GM12878 (cell line): Measurements from ENCODE around the gene MAD1L1. TPM values are rescaled to one million over a fixed set of nuclear protein-coding genes. Genes with fewer than 3 reads are reported as not detected.

Source experiments
- ATAC-seq: fragments of 200-7000 bp; cut with Tn5 transposase; 3 replicates; pipeline ENCODE4 v1.9.1; 2020; ENCODE audit warnings: mild to moderate bottlenecking, moderate library complexity
- BruUV-seq: library from RNA; stranded (reverse); fragments of 400-500 nt; replicated peaks from 2 replicates; lab custom pipeline; 2021; lab: Mats Ljungman, UMichigan
- CTCF ChIA-PET: fragments of 300-600 bp; sonication (Branson Sonifier 250); formaldehyde crosslinking; extraction: SDS; loops from one replicate; lab custom pipeline; 2021; ENCODE audit warnings: inconsistent platforms; lab: Yijun Ruan, JAX
- POLR2A ChIA-PET: fragments of 350-600 bp; formaldehyde crosslinking; extraction: SDS; loops from one replicate; lab custom pipeline; 2021; ENCODE audit warnings: inconsistent platforms; lab: Charles Lee
- RAD21 ChIA-PET: fragments of 300-600 bp; sonication (Branson Sonifier 250); formaldehyde crosslinking; loops from one replicate; lab custom pipeline; 2023; ENCODE audit warnings: antibody characterized with exemption; ENCODE audit not compliant: unreplicated experiment; lab: Charles Lee
- SMC1A ChIA-PET: fragments of 300-600 bp; sonication (Branson Sonifier 250); formaldehyde crosslinking; loops from one replicate; lab custom pipeline; 2023; ENCODE audit not compliant: unreplicated experiment, uncharacterized antibody; lab: Charles Lee
- DNase-seq: peaks from one replicate; pipeline ENCODE4 v3.0.0-alpha.2; 2011; ENCODE audit warnings: low read depth, low spot score
- FAIRE-seq: peaks from 3 replicates; lab custom pipeline; 2011; peaks lifted over from hg19 to GRCh38; lab: Jason Lieb, UNC
- H2AFZ ChIP-seq: 2 replicates; pipeline ENCODE4 v1.6.0; 2011; ENCODE audit warnings: low read depth, low read length, control low read depth; ENCODE audit not compliant: control insufficient read depth
- H3K27ac ChIP-seq: 2 replicates; pipeline ENCODE4 v1.5.1; 2011; ENCODE audit warnings: control low read depth; ENCODE audit not compliant: control insufficient read depth, insufficient read depth
- H3K27me3 ChIP-seq, 2 experiments: replicated peaks in 1 of 2; 2 replicates each; pipeline versions ENCODE4 v1.6.0 to v1.6.1; 2011; ENCODE audit warnings: low read length in 1 of 2; ENCODE audit not compliant: control insufficient read depth in 2 of 2, insufficient read depth in 2 of 2
- H3K36me3 ChIP-seq, 2 experiments: 2 replicates each; pipeline ENCODE4 v1.5.1; 2011; ENCODE audit warnings: low read length in 1 of 2; ENCODE audit not compliant: control insufficient read depth in 2 of 2, insufficient read depth in 2 of 2
- H3K4me1 ChIP-seq: 2 replicates; pipeline ENCODE4 v1.6.1; 2011; ENCODE audit warnings: mild to moderate bottlenecking, low read length, moderate library complexity, mixed read lengths; ENCODE audit not compliant: control insufficient read depth, insufficient read depth
- H3K4me2 ChIP-seq: 2 replicates; pipeline ENCODE4 v1.6.0; 2011; ENCODE audit warnings: control low read depth; ENCODE audit not compliant: control insufficient read depth, insufficient read depth
- H3K4me3 ChIP-seq: fragments of 200-600 bp; sonication (generic); 2 replicates; pipeline ENCODE4 v1.5.1; 2016
- H3K79me2 ChIP-seq: 2 replicates; pipeline ENCODE4 v1.6.0; 2011; ENCODE audit warnings: low read length; ENCODE audit not compliant: control insufficient read depth, insufficient read depth
- H3K9ac ChIP-seq: 2 replicates; pipeline ENCODE4 v1.8.0; 2011; ENCODE audit warnings: low read length, control low read depth, mixed read lengths; ENCODE audit not compliant: control insufficient read depth, insufficient read depth
- H3K9me3 ChIP-seq: replicated peaks from 3 replicates; pipeline ENCODE4 v1.5.1; 2011; ENCODE audit warnings: mild to moderate bottlenecking, low read length; ENCODE audit not compliant: control insufficient read depth, insufficient read depth
- H4K20me1 ChIP-seq: 2 replicates; pipeline ENCODE4 v1.6.0; 2011; ENCODE audit not compliant: control insufficient read depth, insufficient read depth
- CREB1 ChIP-seq: IDR thresholded peaks from 2 replicates; pipeline ENCODE4 v1.6.1; 2012; ENCODE audit warnings: low read depth, mild to moderate bottlenecking, inconsistent platforms
- IKZF2 ChIP-seq, 2 experiments: fragments of 450-650 bp; IDR thresholded peaks; 2 replicates each; pipeline ENCODE4 v1.6.1; 2017; ENCODE audit warnings: mild to moderate bottlenecking in 2 of 2, moderate library complexity in 2 of 2
- MAX ChIP-seq: IDR thresholded peaks from 2 replicates; pipeline ENCODE4 v1.6.1; 2012; ENCODE audit warnings: low read depth, low read length, improper control_type of control experiment
- MEF2A ChIP-seq: IDR thresholded peaks from 2 replicates; pipeline ENCODE4 v1.6.1; 2011; ENCODE audit warnings: low read depth, mild to moderate bottlenecking, low read length, moderate library complexity; ENCODE audit not compliant: insufficient read depth
- NKRF ChIP-seq: fragments of 450-650 bp; conservative IDR thresholded peaks from 2 replicates; pipeline ENCODE4 v1.6.1; 2017; ENCODE audit warnings: mild to moderate bottlenecking, moderate library complexity
- POLR2AphosphoS5 ChIP-seq: IDR thresholded peaks from 2 replicates; pipeline ENCODE4 v1.6.1; 2011; ENCODE audit warnings: mild to moderate bottlenecking, low read length, inconsistent platforms
- PRDM15 ChIP-seq: fragments of 450-650 bp; formaldehyde crosslinking; IDR thresholded peaks from 2 replicates; pipeline ENCODE4 v1.4.0; 2020; ENCODE audit warnings: mild to moderate bottlenecking, moderate library complexity
- RELA ChIP-seq: fragments of 450-650 bp; IDR thresholded peaks from 2 replicates; pipeline ENCODE4 v1.8.0; 2014; ENCODE audit warnings: borderline replicate concordance; ENCODE audit not compliant: partially characterized antibody
- SIN3A ChIP-seq: IDR thresholded peaks from 2 replicates; pipeline ENCODE4 v1.6.1; 2012; ENCODE audit warnings: low read depth, low read length, improper control_type of control experiment
- SPI1 ChIP-seq: IDR thresholded peaks from 2 replicates; pipeline ENCODE4 v1.6.1; 2011; ENCODE audit warnings: low read depth, mild to moderate bottlenecking, low read length, moderate library complexity, borderline replicate concordance; ENCODE audit not compliant: insufficient read depth
- TARDBP ChIP-seq: IDR thresholded peaks from 2 replicates; pipeline ENCODE4 v1.6.1; 2016; ENCODE audit warnings: borderline replicate concordance
- YY1 ChIP-seq: IDR thresholded peaks from 2 replicates; pipeline ENCODE4 v1.6.1; 2011; ENCODE audit warnings: low read depth, mild to moderate bottlenecking, low read length
- ZNF217 ChIP-seq: fragments of 450-650 bp; IDR thresholded peaks from 2 replicates; pipeline ENCODE4 v1.6.1; 2017; ENCODE audit warnings: antibody characterized with exemption, mild to moderate bottlenecking
- ZNF687 ChIP-seq: fragments of 450-650 bp; IDR thresholded peaks from 2 replicates; pipeline ENCODE4 v1.6.1; 2017; ENCODE audit warnings: mild to moderate bottlenecking, moderate library complexity
- WGBS: methylation state at CpG from one replicate; pipeline ENCODE4 v1.1.6; 2016; ENCODE audit warnings: low lambda C conversion rate; ENCODE audit not compliant: insufficient replicate concordance, insufficient coverage; ENCODE audit errors: missing lambda C conversion rate; 5-methylcytosine and 5-hydroxymethylcytosine counted together
- in situ Hi-C: fragments of 300-500 bp; cut with MboI; formaldehyde crosslinking; loops from 9 replicates; pipeline ENCODE4 v1.14.3; 2018; ENCODE audit warnings: mixed read lengths
- intact Hi-C: fragments of 100-400 bp; cut with micrococcal nuclease; formaldehyde crosslinking; loops from one replicate; pipeline ENCODE4 v1.14.2; 2022; ENCODE audit not compliant: unreplicated experiment
- polyA plus RNA-seq, 11 experiments: library from polyadenylated mRNA; depleted of rRNA in 4 of 11; unstranded in 6 of 11; stranded (reverse) in 5 of 11; fragments of >200 nt; fragmentation: Nextera tagmentation in 4 of 11; fragmentation: Illumina TruSeq in 1 of 11; extraction: Ambion mirVana in 4 of 11; extraction: Trizol in 1 of 11; gene quantifications; 1 replicate in 1 of 11; 2 replicates in 10 of 11; pipeline versions ENCODE4 v1.2.1 to v1.2.3, GENCODE V29; 2011 to 2016; ENCODE audit warnings: inconsistent platforms in 2 of 11, missing spikeins in 2 of 11, low read depth in 1 of 11
- total RNA-seq, 4 experiments: library from RNA; depleted of rRNA in 3 of 4; stranded (reverse); fragments of >200 nt in 3 of 4; fragmentation: Illumina TruSeq in 1 of 4; extraction: Trizol in 1 of 4; gene quantifications; 2 replicates each; pipeline versions ENCODE4 v1.2.1 to v1.2.3, GENCODE V29; 2013 to 2021

The MAD1L1 gene
- total and polyA plus RNA-seq, 10 of the 15 experiments (the other 5 are each of a cell fraction or from before 2014, with no cell fraction given): 2.2 to 76.8 (median 38.3) TPM

- Histone ChIP-seq H3K4me3 (no peak overlapping the region; the same call in 1 of the 2 replicates), H3K4me2 (peak overlapping the region; percentile 54)
- TF ChIP-seq SPI1 (peak; percentile 17; the same call in 1 of the 2 replicates), IKZF2 (IDR thresholded peaks at IDR 0.05) (no peak), MEF2A (0 out of 2 replicates have a peak, but pooled peaks have one; percentile 8), SIN3A (no peak), MAX (peak; percentile 48; the same call in 1 of the 2 replicates), RELA (peak; percentile 28), POLR2AphosphoS5 (peak; percentile 75), ZNF217 (no peak), CREB1 (peak; percentile 53; the same call in 1 of the 2 replicates), PRDM15 (no peak), NKRF (no peak), TARDBP (0 out of 2 replicates have a peak, but pooled peaks have one; percentile 21), YY1 (peak; percentile 86), ZNF687 (peak; percentile 74)
Measured at GRCh38 chr7:2138146-2138765, 94.5 kb downstream of the MAD1L1 start.

More at GRCh38 chr7:2138146-2138765, 94.5 kb downstream of the MAD1L1 start:
- no peaks in the 10 kb centered on the region for H3K79me2 ChIP-seq
- POLR2A ChIA-PET: no interaction called here
- in situ Hi-C loops (no loop called here), intact Hi-C loops (no loop called here)
- no peaks in the 10 kb centered on the region for H3K27me3 ChIP-seq
- H3K36me3 ChIP-seq: peaks cover 0 to 7% of the 10 kb centered on the region in 2 experiments; a peak in 3 of 4 replicates
- peak overlapping the region; percentile 88 for H2AFZ ChIP-seq
- DNase-seq: peak; percentile 25
- no TSS peak for BruUV-seq
- SMC1A ChIA-PET: no interaction called here
- H3K27ac ChIP-seq: peak overlapping the region; percentile 35
- H4K20me1 ChIP-seq: no peaks in the 10 kb centered on the region
- ATAC-seq: peak; percentile 90
- CTCF ChIA-PET: no interaction called here
- RAD21 ChIA-PET: no interaction called here
- FAIRE-seq: no peak
- H3K4me1 ChIP-seq: peaks cover 7% of the 10 kb centered on the region; the same call in 1 of the 2 replicates
- 0 out of 2 replicates have a peak overlapping the region, but pooled peaks have one; percentile 25 for H3K9ac ChIP-seq
- 69% methylated on average over 17 of the region's 17 CpGs for WGBS
- no peaks in the 10 kb centered on the region for H3K9me3 ChIP-seq
